GM23248 (cell line): ENCODE data around the gene WDTC1.

Source experiments
- EZH2 ChIP-seq: fragments of 200-600 bp; sonication (generic); IDR thresholded peaks from 2 replicates; pipeline ENCODE4 v1.6.1; 2018; ENCODE audit warnings: antibody characterized with exemption, mild to moderate bottlenecking; ENCODE audit not compliant: insufficient read depth, poor library complexity, severe bottlenecking
- EZH2phosphoT487 ChIP-seq: fragments of 200-600 bp; sonication (generic); IDR thresholded peaks from 2 replicates; pipeline ENCODE4 v1.6.1; 2018; ENCODE audit warnings: antibody characterized with exemption, moderate library complexity, mild to moderate bottlenecking, low read depth; ENCODE audit not compliant: insufficient read depth

DNA sequence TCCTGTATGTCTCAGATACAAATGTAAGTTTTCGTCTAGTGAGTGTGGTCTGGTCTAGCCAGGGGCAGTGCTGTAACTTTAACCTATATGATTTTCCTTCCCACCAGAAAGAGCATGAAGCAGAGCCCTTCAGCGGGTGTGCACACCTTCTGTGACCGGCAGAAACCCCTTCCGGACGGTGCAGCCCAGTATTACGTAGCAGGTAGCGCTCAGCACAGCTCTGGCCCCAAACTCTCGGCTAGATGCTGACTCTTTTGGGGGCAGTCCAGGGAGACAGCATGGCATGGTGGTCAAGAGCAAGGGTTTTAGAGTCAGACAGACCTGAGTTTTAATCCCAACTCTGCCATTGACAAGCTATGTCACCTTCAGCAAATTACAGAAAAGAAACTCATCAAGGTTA lies 59.5 kb downstream of the WDTC1 start:
- TF ChIP-seq EZH2, result no peak
- no peak for TF ChIP-seq EZH2phosphoT487
